GM19043 (cell line): ENCODE measurements around the gene GPR63.

ENCODE experiments used
- ATAC-seq: cut with Tn5 transposase; IDR thresholded peaks from one replicate; pipeline ENCODE4 v1.9.1; 2021; ENCODE audit warnings: low read depth; ENCODE audit not compliant: unreplicated experiment

The GPR63 gene

DNA sequence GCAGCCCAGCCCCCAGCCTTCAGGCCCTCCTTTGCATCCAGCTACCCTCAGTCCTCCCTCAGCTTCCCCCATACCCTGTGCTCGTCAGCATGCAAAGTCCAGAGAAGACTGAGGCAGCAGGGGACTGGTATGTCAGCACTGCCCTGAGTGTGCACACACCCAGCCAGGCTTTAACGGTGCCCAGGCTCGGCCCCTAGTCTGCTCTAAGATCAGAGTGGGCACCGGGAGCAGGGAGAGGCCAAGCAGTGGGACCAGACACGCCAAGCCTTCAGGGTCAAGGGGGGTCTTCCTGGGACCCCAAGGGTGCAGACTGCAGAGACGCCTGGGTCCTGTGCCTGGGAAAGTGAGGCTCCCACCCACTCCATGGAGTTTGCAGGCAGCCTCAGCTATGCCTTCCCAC, 74.7 kb downstream of the GPR63 start:
- no peak for ATAC-seq

DNA sequence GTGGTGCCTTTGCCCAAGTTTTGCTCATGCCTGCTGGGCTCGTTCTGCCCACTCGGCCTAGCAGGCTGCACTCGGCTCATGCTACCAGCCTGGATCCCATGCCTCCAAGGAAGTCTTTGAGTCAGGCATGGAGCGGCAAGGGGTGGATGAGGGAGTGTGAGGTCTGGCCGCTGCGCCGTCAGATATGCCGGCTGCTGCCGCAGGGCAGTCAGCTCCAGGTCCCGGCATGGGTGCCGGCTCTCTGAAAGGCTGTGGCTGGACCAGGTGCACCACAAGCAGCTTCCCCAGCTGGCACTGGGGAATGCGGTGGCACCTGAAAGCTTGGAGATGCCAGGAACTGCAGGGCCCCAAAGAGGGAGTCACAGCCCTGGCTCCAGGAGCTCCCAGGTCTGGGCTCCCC, 75.5 kb downstream of the GPR63 start:
- no peak for ATAC-seq

DNA sequence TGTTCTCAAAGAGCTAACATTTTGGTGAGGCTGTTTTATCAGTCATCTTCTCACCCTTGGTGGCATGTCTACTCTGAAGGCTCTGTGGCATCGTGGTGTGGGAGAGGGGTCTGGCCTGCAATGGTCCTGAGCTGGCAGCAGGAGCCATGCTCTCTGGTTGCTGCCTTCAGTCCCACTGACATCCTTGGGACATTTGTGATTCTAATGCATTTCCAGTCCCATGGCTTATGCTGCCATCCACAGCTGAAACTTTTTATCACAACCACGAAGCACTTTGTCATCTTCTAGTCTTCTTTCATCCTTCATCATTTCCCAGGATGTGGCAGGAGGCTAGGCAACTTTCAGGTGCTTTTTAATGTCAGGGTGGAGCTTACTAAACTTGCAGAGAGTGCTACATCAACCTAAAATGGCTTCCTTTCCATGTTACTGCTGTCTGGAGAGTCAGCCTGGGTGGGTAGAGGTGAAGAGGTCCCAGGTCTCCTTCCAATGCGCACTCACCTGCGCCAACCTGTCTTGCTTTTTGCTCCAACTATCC, 77.1 kb downstream of the GPR63 start:
- no peak for ATAC-seq

DNA sequence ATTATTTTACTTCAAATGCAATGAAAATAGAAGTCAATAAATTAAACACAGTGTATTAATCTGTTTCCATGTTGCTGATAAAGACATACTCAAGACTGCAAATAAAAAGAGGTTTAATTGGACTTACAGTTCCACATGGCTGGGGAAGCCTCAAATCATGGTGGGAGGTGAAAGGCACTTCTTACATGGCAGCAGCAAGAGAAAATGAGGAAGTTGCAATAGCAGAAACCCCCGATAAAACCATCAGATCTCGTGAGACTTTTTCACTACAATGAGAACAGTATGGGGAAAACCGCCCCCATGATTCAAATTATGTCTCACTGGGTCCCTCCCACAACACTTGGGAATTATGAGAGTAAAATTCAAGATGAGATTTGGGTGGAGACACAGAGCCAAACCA, 82.2 kb downstream of the GPR63 start:
- ATAC-seq, result no peak

DNA sequence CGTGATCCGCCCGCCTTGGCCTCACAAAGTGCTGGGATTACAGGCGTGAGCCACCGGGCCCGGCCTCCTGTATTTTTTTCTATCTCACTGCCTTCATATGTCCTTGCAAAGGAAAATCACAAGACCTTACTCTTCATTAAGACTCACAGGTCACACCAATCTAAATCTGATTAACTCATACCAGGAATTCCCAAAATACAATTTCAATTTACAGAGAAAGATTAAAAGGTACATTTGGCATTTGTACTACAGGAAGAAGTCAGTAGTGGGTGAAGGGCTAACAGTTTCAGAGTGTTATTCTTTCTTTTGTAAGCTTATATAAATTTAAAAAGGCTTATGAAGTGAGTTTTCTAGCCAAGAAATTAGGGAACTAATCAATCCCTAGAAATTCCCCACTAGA, 87.4 kb downstream of the GPR63 start:
- no peak for ATAC-seq
